ENCODE results near the gene LCP1.

LCP1 gene

GRCh38 chr13:46129955-46130618 is 51.9 kb downstream of the LCP1 start:
- DNase-seq (ENCODE audit: low read depth, low spot score), result no peak

- DNase-seq (ENCODE audit: low read depth, low spot score), result no peak
Measured at GRCh38 chr13:46129124-46129523, 52.9 kb downstream of the LCP1 start.

- DNase-seq (ENCODE audit: low read depth, low spot score), result no peak
Measured at GRCh38 chr13:46127358-46128023, 54.5 kb downstream of the LCP1 start.

- peak; percentile 42 for DNase-seq (ENCODE audit: low read depth, low spot score)
Measured at GRCh38 chr13:46126552-46127357, 55.2 kb downstream of the LCP1 start.

GRCh38 chr13:46126056-46126455 is 55.9 kb downstream of the LCP1 start:
- no peak for DNase-seq (ENCODE audit: low read depth, low spot score)

GRCh38 chr13:46124967-46125933 is 56.7 kb downstream of the LCP1 start:
- DNase-seq (ENCODE audit: low read depth, low spot score), result no peak

- no peak for DNase-seq (ENCODE audit: low read depth, low spot score)
Measured at GRCh38 chr13:46124531-46124966, 57.4 kb downstream of the LCP1 start.

- DNase-seq (ENCODE audit: low read depth, low spot score), result no peak
Measured at GRCh38 chr13:46122304-46122703, 59.7 kb downstream of the LCP1 start.

- no peak for DNase-seq (ENCODE audit: low read depth, low spot score)
Measured at GRCh38 chr13:46121597-46122163, 60.3 kb downstream of the LCP1 start.

GRCh38 chr13:46121033-46121432 is 60.9 kb downstream of the LCP1 start:
- DNase-seq (ENCODE audit: low read depth, low spot score), result no peak

GRCh38 chr13:46119883-46120614 is 61.9 kb downstream of the LCP1 start:
- peak; percentile 53 for DNase-seq (ENCODE audit: low read depth, low spot score)

- DNase-seq (ENCODE audit: low read depth, low spot score), result no peak
Measured at GRCh38 chr13:46116653-46117502, 65.1 kb downstream of the LCP1 start.

GRCh38 chr13:46114613-46115012 is 67.4 kb downstream of the LCP1 start:
- no peak for DNase-seq (ENCODE audit: low read depth, low spot score)

- DNase-seq (ENCODE audit: low read depth, low spot score), result no peak
Measured at GRCh38 chr13:46113596-46113995, 68.4 kb downstream of the LCP1 start.

GRCh38 chr13:46111151-46111550 is 70.8 kb downstream of the LCP1 start:
- DNase-seq (ENCODE audit: low read depth, low spot score), result no peak

GRCh38 chr13:46109451-46109850 is 72.5 kb downstream of the LCP1 start:
- DNase-seq (ENCODE audit: low read depth, low spot score), result no peak

GRCh38 chr13:46106839-46107371 is 75.1 kb downstream of the LCP1 start:
- no peak for DNase-seq (ENCODE audit: low read depth, low spot score)

- no peak for DNase-seq (ENCODE audit: low read depth, low spot score)
Measured at GRCh38 chr13:46104868-46105267, 77.1 kb downstream of the LCP1 start, which contains the start of gene CPB2. Gene CPB2, minus strand, starts transcription at chr13:46105033. Its CDS starts 24 bp downstream, at chr13:46105009.

GRCh38 chr13:46103037-46103436 is 78.9 kb downstream of the LCP1 start:
- no peak for DNase-seq (ENCODE audit: low read depth, low spot score)
